Epidermal melanocyte (primary cell): ENCODE measurements around the gene TTC31.
"Not testable (repeated sequence)": the region's sequence is repeated elsewhere in the genome, so short reads cannot be mapped to it uniquely, and the experiment has no call there.

Experiments
- DNase-seq: peaks from one replicate; pipeline ENCODE4 v3.0.0; 2011; ENCODE audit warnings: low spot score; ENCODE audit not compliant: insufficient read length

TTC31 gene

GRCh38 chr2:74482801-74483674, at the start of gene TTC31, which contains the start of gene CCDC142:
TSS of gene TTC31 (plus strand) at chr2:74483081. CDS start at chr2:74483096, 15 bp downstream.
TSS of gene CCDC142 (minus strand) at chr2:74482998. CDS start at chr2:74482837, 161 bp downstream.
- DNase-seq = peak; percentile 95

GRCh38 chr2:74436111-74436805, 46.6 kb upstream of the TTC31 start:
- DNase-seq = no peak

- DNase-seq = peak; percentile 16
Measured at GRCh38 chr2:74436848-74437695, 45.8 kb upstream of the TTC31 start.

GRCh38 chr2:74438248-74438647, 44.6 kb upstream of the TTC31 start:
- DNase-seq = no peak

GRCh38 chr2:74439373-74439772, 43.5 kb upstream of the TTC31 start:
- no peak for DNase-seq

- peak; percentile 90 for DNase-seq
Measured at GRCh38 chr2:74439803-74440377, 43.0 kb upstream of the TTC31 start.

GRCh38 chr2:74440378-74441169, 42.3 kb upstream of the TTC31 start:
- DNase-seq = peak; percentile 99

- DNase-seq = no peak
Measured at GRCh38 chr2:74441170-74441689, 41.7 kb upstream of the TTC31 start.

GRCh38 chr2:74441690-74442482, 41.0 kb upstream of the TTC31 start, which contains the start of gene RTKN:
TSS of gene RTKN (minus strand) at chr2:74441937. CDS start at chr2:74441816, 121 bp downstream.
- no peak for DNase-seq

GRCh38 chr2:74442483-74443297, 40.2 kb upstream of the TTC31 start:
- not testable (repeated sequence) for DNase-seq

- DNase-seq = no peak
Measured at GRCh38 chr2:74444498-74445318, 38.2 kb upstream of the TTC31 start.

- DNase-seq = no peak
Measured at GRCh38 chr2:74447230-74447999, 35.5 kb upstream of the TTC31 start.

- no peak for DNase-seq
Measured at GRCh38 chr2:74448771-74449170, 34.1 kb upstream of the TTC31 start.

GRCh38 chr2:74450570-74451190, 32.2 kb upstream of the TTC31 start:
- DNase-seq = no peak

- DNase-seq = peak; percentile 92
Measured at GRCh38 chr2:74454654-74455511, 28.0 kb upstream of the TTC31 start, which contains the start of gene INO80B. TSS of gene INO80B (plus strand) at chr2:74455087. CDS start at chr2:74455117, 30 bp downstream.
